ENCODE results near the gene NFIX. TPM values are rescaled to one million over a fixed set of nuclear protein-coding genes. Genes with fewer than 3 reads are reported as not detected.

NFIX gene
- total and polyA plus RNA-seq, 2 of the 13 experiments (the other 11 are each of a cell fraction or from before 2014, with no cell fraction given), result 3.4 to 5.4 TPM

DNA sequence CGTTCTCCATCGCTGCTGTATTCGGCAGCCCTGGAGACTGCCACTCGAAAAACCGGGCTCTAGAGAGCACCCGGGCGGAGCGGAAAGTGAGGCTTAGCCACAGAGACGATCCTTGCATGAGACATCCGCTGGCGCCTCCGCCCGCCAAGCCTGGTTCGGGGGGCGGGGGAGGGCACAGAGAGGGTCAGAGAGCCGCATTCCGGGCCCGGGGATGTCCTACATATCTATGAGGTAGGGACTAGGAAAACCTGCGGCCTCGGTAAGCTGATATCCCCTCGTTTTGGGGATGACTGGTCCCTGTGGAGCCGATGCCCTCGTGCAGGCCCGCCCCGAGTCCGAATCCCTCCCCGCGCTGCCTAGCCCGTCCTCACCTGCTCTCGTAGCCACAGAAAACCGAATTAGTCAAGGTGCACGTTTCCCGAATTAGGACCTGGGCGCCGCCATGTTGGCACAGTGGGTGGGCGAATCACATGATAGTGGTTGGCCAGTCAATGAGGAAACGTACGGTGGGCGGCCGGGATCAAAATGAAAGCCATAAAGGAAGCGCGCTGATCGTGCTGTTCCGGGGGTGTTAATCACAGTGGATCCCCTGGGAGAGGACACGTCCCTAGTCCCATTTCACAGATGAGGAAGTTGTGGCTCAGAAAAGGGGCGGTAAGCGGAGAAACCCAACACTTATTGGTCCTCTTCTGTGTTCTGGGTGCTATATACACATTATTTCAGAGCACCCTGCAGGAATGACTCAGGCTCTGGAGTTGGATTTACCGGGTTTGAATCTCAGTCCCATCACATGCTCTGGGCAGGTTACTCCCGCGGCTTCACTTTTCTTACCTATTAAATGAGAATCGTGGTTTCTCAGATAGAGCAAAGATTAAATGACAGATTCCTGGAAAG is 121.3 kb downstream of the NFIX start, which contains the start of gene TRMT1 (continued):
- TF ChIP-seq ZFP36 (IDR thresholded peaks at IDR 0.05; ENCODE audit: borderline replicate concordance, low read depth, low read length, partially characterized antibody) (no peak), ZNF709 (CRISPR knock-in tag; IDR thresholded peaks at IDR 0.05) (no peak; the same call in 1 of the 2 replicates), HOXA9 (CRISPR knock-in tag; IDR thresholded peaks at IDR 0.05; ENCODE audit: borderline replicate concordance) (no peak), NFATC3 (CRISPR knock-in tag; IDR thresholded peaks at IDR 0.05) (0 out of 2 replicates have a peak, but pooled peaks have one; percentile 56), MIXL1 (CRISPR knock-in tag; IDR thresholded peaks at IDR 0.05) (peak; percentile 82; the same call in 1 of the 2 replicates), LCORL (IDR thresholded peaks at IDR 0.05) (no peak), LCORL (CRISPR knock-in tag; IDR thresholded peaks at IDR 0.05) (no peak), ZNF883 (CRISPR knock-in tag; IDR thresholded peaks at IDR 0.05; ENCODE audit: not compliant biosample characterization) (no peak), SMYD3 (CRISPR knock-in tag; IDR thresholded peaks at IDR 0.05) (no peak), NCOA5 (CRISPR knock-in tag; IDR thresholded peaks at IDR 0.05) (no peak), KMT2B (CRISPR knock-in tag; IDR thresholded peaks at IDR 0.05) (peak; percentile 82), ZNF441 (CRISPR knock-in tag; IDR thresholded peaks at IDR 0.05; ENCODE audit: borderline replicate concordance) (peak; percentile 53; the same call in 1 of the 2 replicates), MAFG (CRISPR knock-in tag; IDR thresholded peaks at IDR 0.05) (no peak; the same call in 1 of the 2 replicates), HOXA7 (CRISPR knock-in tag; IDR thresholded peaks at IDR 0.05) (no peak), HHEX (CRISPR knock-in tag; IDR thresholded peaks at IDR 0.05) (peak; percentile 41; the same call in 1 of the 2 replicates), ZNF564 (CRISPR knock-in tag; IDR thresholded peaks at IDR 0.05) (no peak), PTBP1 (IDR thresholded peaks at IDR 0.05; ENCODE audit: low read depth, low read length, poor library complexity, severe bottlenecking) (peak; percentile 59), STAT5B (CRISPR knock-in tag; IDR thresholded peaks at IDR 0.05) (no peak)
- TF ChIP-seq, protein P1, sequence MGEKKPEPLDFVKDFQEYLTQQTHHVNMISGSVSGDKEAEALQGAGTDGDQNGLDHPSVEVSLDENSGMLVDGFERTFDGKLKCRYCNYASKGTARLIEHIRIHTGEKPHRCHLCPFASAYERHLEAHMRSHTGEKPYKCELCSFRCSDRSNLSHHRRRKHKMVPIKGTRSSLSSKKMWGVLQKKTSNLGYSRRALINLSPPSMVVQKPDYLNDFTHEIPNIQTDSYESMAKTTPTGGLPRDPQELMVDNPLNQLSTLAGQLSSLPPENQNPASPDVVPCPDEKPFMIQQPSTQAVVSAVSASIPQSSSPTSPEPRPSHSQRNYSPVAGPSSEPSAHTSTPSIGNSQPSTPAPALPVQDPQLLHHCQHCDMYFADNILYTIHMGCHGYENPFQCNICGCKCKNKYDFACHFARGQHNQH (CRISPR knock-in tag; IDR thresholded peaks at IDR 0.05), result peak; percentile 56; the same call in 1 of the 2 replicates
- TF ChIP-seq, protein P2, sequence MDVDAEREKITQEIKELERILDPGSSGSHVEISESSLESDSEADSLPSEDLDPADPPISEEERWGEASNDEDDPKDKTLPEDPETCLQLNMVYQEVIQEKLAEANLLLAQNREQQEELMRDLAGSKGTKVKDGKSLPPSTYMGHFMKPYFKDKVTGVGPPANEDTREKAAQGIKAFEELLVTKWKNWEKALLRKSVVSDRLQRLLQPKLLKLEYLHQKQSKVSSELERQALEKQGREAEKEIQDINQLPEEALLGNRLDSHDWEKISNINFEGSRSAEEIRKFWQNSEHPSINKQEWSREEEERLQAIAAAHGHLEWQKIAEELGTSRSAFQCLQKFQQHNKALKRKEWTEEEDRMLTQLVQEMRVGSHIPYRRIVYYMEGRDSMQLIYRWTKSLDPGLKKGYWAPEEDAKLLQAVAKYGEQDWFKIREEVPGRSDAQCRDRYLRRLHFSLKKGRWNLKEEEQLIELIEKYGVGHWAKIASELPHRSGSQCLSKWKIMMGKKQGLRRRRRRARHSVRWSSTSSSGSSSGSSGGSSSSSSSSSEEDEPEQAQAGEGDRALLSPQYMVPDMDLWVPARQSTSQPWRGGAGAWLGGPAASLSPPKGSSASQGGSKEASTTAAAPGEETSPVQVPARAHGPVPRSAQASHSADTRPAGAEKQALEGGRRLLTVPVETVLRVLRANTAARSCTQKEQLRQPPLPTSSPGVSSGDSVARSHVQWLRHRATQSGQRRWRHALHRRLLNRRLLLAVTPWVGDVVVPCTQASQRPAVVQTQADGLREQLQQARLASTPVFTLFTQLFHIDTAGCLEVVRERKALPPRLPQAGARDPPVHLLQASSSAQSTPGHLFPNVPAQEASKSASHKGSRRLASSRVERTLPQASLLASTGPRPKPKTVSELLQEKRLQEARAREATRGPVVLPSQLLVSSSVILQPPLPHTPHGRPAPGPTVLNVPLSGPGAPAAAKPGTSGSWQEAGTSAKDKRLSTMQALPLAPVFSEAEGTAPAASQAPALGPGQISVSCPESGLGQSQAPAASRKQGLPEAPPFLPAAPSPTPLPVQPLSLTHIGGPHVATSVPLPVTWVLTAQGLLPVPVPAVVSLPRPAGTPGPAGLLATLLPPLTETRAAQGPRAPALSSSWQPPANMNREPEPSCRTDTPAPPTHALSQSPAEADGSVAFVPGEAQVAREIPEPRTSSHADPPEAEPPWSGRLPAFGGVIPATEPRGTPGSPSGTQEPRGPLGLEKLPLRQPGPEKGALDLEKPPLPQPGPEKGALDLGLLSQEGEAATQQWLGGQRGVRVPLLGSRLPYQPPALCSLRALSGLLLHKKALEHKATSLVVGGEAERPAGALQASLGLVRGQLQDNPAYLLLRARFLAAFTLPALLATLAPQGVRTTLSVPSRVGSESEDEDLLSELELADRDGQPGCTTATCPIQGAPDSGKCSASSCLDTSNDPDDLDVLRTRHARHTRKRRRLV (CRISPR knock-in tag; IDR thresholded peaks at IDR 0.05), result no peak
- TF ChIP-seq, protein P3, sequence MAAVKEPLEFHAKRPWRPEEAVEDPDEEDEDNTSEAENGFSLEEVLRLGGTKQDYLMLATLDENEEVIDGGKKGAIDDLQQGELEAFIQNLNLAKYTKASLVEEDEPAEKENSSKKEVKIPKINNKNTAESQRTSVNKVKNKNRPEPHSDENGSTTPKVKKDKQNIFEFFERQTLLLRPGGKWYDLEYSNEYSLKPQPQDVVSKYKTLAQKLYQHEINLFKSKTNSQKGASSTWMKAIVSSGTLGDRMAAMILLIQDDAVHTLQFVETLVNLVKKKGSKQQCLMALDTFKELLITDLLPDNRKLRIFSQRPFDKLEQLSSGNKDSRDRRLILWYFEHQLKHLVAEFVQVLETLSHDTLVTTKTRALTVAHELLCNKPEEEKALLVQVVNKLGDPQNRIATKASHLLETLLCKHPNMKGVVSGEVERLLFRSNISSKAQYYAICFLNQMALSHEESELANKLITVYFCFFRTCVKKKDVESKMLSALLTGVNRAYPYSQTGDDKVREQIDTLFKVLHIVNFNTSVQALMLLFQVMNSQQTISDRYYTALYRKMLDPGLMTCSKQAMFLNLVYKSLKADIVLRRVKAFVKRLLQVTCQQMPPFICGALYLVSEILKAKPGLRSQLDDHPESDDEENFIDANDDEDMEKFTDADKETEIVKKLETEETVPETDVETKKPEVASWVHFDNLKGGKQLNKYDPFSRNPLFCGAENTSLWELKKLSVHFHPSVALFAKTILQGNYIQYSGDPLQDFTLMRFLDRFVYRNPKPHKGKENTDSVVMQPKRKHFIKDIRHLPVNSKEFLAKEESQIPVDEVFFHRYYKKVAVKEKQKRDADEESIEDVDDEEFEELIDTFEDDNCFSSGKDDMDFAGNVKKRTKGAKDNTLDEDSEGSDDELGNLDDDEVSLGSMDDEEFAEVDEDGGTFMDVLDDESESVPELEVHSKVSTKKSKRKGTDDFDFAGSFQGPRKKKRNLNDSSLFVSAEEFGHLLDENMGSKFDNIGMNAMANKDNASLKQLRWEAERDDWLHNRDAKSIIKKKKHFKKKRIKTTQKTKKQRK (IDR thresholded peaks at IDR 0.05; ENCODE audit: low read length), result no peak
